Esophagus squamous epithelium (tissue), 5 donors: ENCODE measurements around the gene OR13J1. TPM values are rescaled to one million over a fixed set of nuclear protein-coding genes. Genes with fewer than 3 reads are reported as not detected.
A peak's percentile ranks its signal among the peaks of the same experiment; 100 is the strongest.

Source experiments
- DNase-seq: peaks from one replicate; lab custom pipeline; 2025; lab: John Stamatoyannopoulos, UW
- H3K27ac ChIP-seq, 4 donors: fragments of 200-600 bp; sonication (generic); one replicate each; pipeline ENCODE4 v1.5.1; 2016 to 2019; ENCODE audit warnings: mild to moderate bottlenecking in 1 of 4
- H3K27me3 ChIP-seq, 4 donors: fragments of 200-600 bp; sonication (generic); 1 replicate in 3 of 4; 2 replicates in 1 of 4; pipeline versions ENCODE4 v1.5.1 to v1.6.0; 2017 to 2021; ENCODE audit warnings: antibody characterized with exemption in 1 of 4
- H3K36me3 ChIP-seq, 3 donors: fragments of 200-600 bp; sonication (generic); one replicate each; pipeline ENCODE4 v1.5.1; 2016 to 2019
- H3K4me1 ChIP-seq, 3 donors: fragments of 200-600 bp; sonication (generic); one replicate each; pipeline ENCODE4 v1.5.1; 2017 to 2019
- H3K4me3 ChIP-seq, 4 donors: fragments of 200-600 bp; sonication (generic); 1 replicate in 3 of 4; 2 replicates in 1 of 4; pipeline ENCODE4 v1.5.1; 2016 to 2019; ENCODE audit warnings: mild to moderate bottlenecking in 2 of 4, moderate library complexity in 1 of 4
- H3K9me3 ChIP-seq, 3 donors: fragments of 200-600 bp; sonication (generic); one replicate each; pipeline ENCODE4 v1.5.1; 2016 to 2019
- CTCF ChIP-seq, 6 experiments: fragments of 450-650 bp in 4 of 6; fragments of 200-600 bp in 2 of 6; sonication (generic) in 2 of 6; IDR thresholded peaks; one replicate each; pipeline ENCODE4 v1.5.1; 2016 to 2019; ENCODE audit warnings: antibody characterized with exemption in 6 of 6, mild to moderate bottlenecking in 4 of 6, moderate library complexity in 4 of 6
- POLR2A ChIP-seq, 4 donors: fragments of 450-650 bp; IDR thresholded peaks; one replicate each; pipeline ENCODE4 v1.6.1; 2017; ENCODE audit warnings: antibody characterized with exemption in 4 of 4, mild to moderate bottlenecking in 4 of 4, moderate library complexity in 3 of 4
- WGBS, 2 donors: methylation state at CpG; one replicate each; pipeline ENCODE4 v1.1.5; 2018; 5-methylcytosine and 5-hydroxymethylcytosine counted together
- intact Hi-C: fragments of 100-400 bp; cut with DNase I; formaldehyde crosslinking; loops from one replicate; pipeline ENCODE4 v1.15.0; 2022
- total RNA-seq, 4 donors: library from RNA; depleted of rRNA; stranded (reverse); fragments of >200 nt; gene quantifications; one replicate each; pipeline ENCODE4 v1.1.0, GENCODE V29; 2016
- donor health status: DM: yes; HTN: yes; CAD: no.

OR13J1 gene
- total RNA-seq, 4 donors from 2014 or later: not detected

GRCh38 chr9:35907711-35908503 is 37.7 kb upstream of the OR13J1 start:
- peaks cover 45 to 89% (median 58%) of the 10 kb centered on the region in 3 donors for H3K4me1 ChIP-seq
- TF ChIP-seq CTCF (IDR thresholded peaks at IDR 0.05): no peak
- no peak for TF ChIP-seq POLR2A (IDR thresholded peaks at IDR 0.05)
- H3K9me3 ChIP-seq: no peaks in the 10 kb centered on the region
- peaks cover 0 to 5% (median 0%) of the 10 kb centered on the region in 4 donors for H3K27me3 ChIP-seq
- H3K27ac ChIP-seq: peak overlapping the region; percentile 69 to 95 (median 90)
- 26 to 43% methylated on average over 6 to 11 of the region's 13 CpGs for WGBS, 2 donors
- no peaks in the 10 kb centered on the region for H3K36me3 ChIP-seq
- intact Hi-C loops: no loop called here
- H3K4me3 ChIP-seq: peak overlapping the region in 3 of 4 donors; percentile 22 to 56 (median 25)
- DNase-seq: no peak

- no peaks in the 10 kb centered on the region for H3K36me3 ChIP-seq
- no peak for DNase-seq
- peak overlapping the region in 3 of 4 donors; percentile 22 to 56 (median 25) for H3K4me3 ChIP-seq
- no peak for TF ChIP-seq CTCF (IDR thresholded peaks at IDR 0.05)
- peak in 2 of 4 donors; percentile 20 to 45 for TF ChIP-seq POLR2A (IDR thresholded peaks at IDR 0.05)
- peaks cover 0 to 11% (median 0%) of the 10 kb centered on the region in 4 donors for H3K27me3 ChIP-seq
- H3K27ac ChIP-seq: peak overlapping the region; percentile 69 to 95 (median 90)
- H3K4me1 ChIP-seq: peaks cover 45 to 89% (median 58%) of the 10 kb centered on the region in 3 donors
- intact Hi-C loops: no loop called here
- 51 to 61% methylated on average over 5 of the region's 14 CpGs for WGBS, 2 donors
- H3K9me3 ChIP-seq: no peaks in the 10 kb centered on the region
Observed at GRCh38 chr9:35906923-35907699, 36.9 kb upstream of the OR13J1 start.

- no peak for DNase-seq
- Histone ChIP-seq H3K9me3 (no peaks in the 10 kb centered on the region), H3K27me3 (peaks cover 0 to 12% (median 0%) of the 10 kb centered on the region in 4 donors), H3K4me3 (peak within 1 kb of the TSS in 3 of 4 donors; percentile 22 to 56 (median 25)), H3K36me3 (no peaks in the 10 kb centered on the region), H3K27ac (peak within 1 kb of the TSS; percentile 69 to 95 (median 90)), H3K4me1 (peaks cover 45 to 82% (median 58%) of the 10 kb centered on the region in 3 donors)
- intact Hi-C loops: no loop called here
- 28 to 37% methylated on average over 4 to 9 of the region's 30 CpGs for WGBS, 2 donors
- TF ChIP-seq POLR2A (IDR thresholded peaks at IDR 0.05) (peak in 1 of 4 donors; percentile 30), CTCF (IDR thresholded peaks at IDR 0.05) (no peak)
Observed at GRCh38 chr9:35905912-35906679, 35.9 kb upstream of the OR13J1 start, which contains the start of gene HRCT1. Gene HRCT1 (plus strand): TSS chr9:35906202. CDS start chr9:35906288, 86 bp downstream.

GRCh38 chr9:35905051-35905781 is 35.0 kb upstream of the OR13J1 start:
- Histone ChIP-seq H3K9me3 (no peaks in the 10 kb centered on the region), H3K4me1 (peaks cover 45 to 73% (median 52%) of the 10 kb centered on the region in 3 donors), H3K36me3 (no peaks in the 10 kb centered on the region), H3K4me3 (peak overlapping the region in 1 of 4 donors; percentile 56), H3K27ac (peak overlapping the region; percentile 69 to 95 (median 90)), H3K27me3 (peaks cover 0 to 15% (median 0%) of the 10 kb centered on the region in 4 donors)
- intact Hi-C loops: no loop called here
- 49 to 71% methylated on average over 5 to 6 of the region's 8 CpGs for WGBS, 2 donors
- DNase-seq: no peak
- TF ChIP-seq CTCF (IDR thresholded peaks at IDR 0.05) (no peak), POLR2A (IDR thresholded peaks at IDR 0.05) (no peak)
